ENCODE measurements around the gene MAD1L1.
"Not testable (repeated sequence)": the region's sequence is repeated elsewhere in the genome, so short reads cannot be mapped to it uniquely, and the experiment has no call there.

GRCh38 chr7:1841286-1842021 is 391.3 kb downstream of the MAD1L1 start:
- TF ChIP-seq ZNF121 (CRISPR knock-in tag; IDR thresholded peaks at IDR 0.05); CTCF (IDR thresholded peaks at IDR 0.05); NFYB (CRISPR knock-in tag; conservative IDR thresholded peaks at IDR 0.05; ENCODE audit: low read depth); NR1H2 (CRISPR knock-in tag; IDR thresholded peaks at IDR 0.05); CREB1 (CRISPR knock-in tag; IDR thresholded peaks at IDR 0.05); TCF7 (CRISPR knock-in tag; IDR thresholded peaks at IDR 0.05; ENCODE audit: low read depth); CBFB (CRISPR knock-in tag; IDR thresholded peaks at IDR 0.05; ENCODE audit: low read depth); MAX (CRISPR knock-in tag; IDR thresholded peaks at IDR 0.05): not testable (repeated sequence)
